Activated CD8-positive, alpha-beta T cell treated with anti-CD3 and anti-CD28 coated beads, Interleukin-2, amount 10 ng/mL, durations not matched to agents 7 days and 5 days (primary cell): ENCODE measurements around the gene TAAR2. TPM values are rescaled to one million over a fixed set of nuclear protein-coding genes. Genes with fewer than 3 reads are reported as not detected.
A peak's percentile ranks its signal among the peaks of the same experiment; 100 is the strongest.
"Not testable (repeated sequence)": the region's sequence is repeated elsewhere in the genome, so short reads cannot be mapped to it uniquely, and the experiment has no call there.

ENCODE experiments used
- ATAC-seq: fragments of 150-1000 bp; cut with Tn5 transposase; one replicate; pipeline ENCODE4 v1.10.0; 2021; ENCODE audit warnings: moderate library complexity
- CTCF ChIA-PET: fragments of 350-600 bp; sonication (Branson Sonifier 250); formaldehyde crosslinking; loops from one replicate; lab custom pipeline; 2021; ENCODE audit warnings: antibody characterized with exemption; lab: Charles Lee
- POLR2A ChIA-PET: fragments of 350-600 bp; sonication (Branson Sonifier 250); formaldehyde crosslinking; loops from one replicate; lab custom pipeline; 2021; ENCODE audit warnings: antibody characterized with exemption; lab: Charles Lee
- DNase-seq: peaks from one replicate; pipeline ENCODE4 v3.0.0-alpha.2; 2020
- H3K27ac Mint-ChIP-seq: one replicate; pipeline ENCODE4 v1.8.0; 2021; ENCODE audit warnings: mild to moderate bottlenecking, mixed read lengths
- H3K27me3 Mint-ChIP-seq: one replicate; pipeline ENCODE4 v1.8.0; 2021; ENCODE audit warnings: low read depth, mixed read lengths
- H3K36me3 Mint-ChIP-seq: one replicate; pipeline ENCODE4 v1.8.0; 2021; ENCODE audit warnings: low read depth, mixed read lengths
- H3K4me1 Mint-ChIP-seq: one replicate; pipeline ENCODE4 v1.8.0; 2021; ENCODE audit warnings: low read depth, mixed read lengths
- H3K4me3 Mint-ChIP-seq: one replicate; pipeline ENCODE4 v1.8.0; 2021; ENCODE audit warnings: mild to moderate bottlenecking, mixed read lengths
- H3K9me3 Mint-ChIP-seq: one replicate; pipeline ENCODE4 v1.8.0; 2022; ENCODE audit warnings: mixed read lengths; ENCODE audit not compliant: insufficient read depth
- total RNA-seq, 2 experiments: library from RNA; stranded (reverse); gene quantifications; one replicate each; pipeline ENCODE4 v1.2.3, GENCODE V29; 2021

Gene TAAR2
- total RNA-seq, 2 experiments from 2014 or later = not detected

DNA sequence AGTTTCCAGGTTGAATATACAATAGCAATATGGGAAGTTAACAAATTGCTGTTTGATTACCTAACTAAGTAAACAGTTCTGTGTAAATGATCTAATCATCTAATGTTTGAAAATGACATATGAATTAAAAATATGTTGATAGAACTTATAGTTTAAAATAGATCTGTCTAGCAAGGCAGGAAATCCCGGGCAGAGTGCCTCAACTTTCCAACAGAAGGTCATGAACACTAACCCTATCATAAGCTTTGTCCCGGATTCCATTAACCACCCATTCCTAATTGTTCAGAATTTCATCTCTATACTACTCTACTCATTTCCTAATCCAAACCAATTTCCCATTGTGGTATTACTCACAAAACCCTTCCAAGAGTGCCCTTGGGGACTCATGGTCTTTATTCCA is 24.8 kb upstream of the TAAR2 start:
- peaks cover 6% of the 10 kb centered on the region for H3K4me1 Mint-ChIP-seq
- ChIA-PET POLR2A (no interaction called here), CTCF (interaction anchor here (0.7 to 1.0 kb wide), 4 partner anchors 18 to 369 kb away, joined by 3 to 4 read pairs (median 3); partner anchors contain the start of gene SLC18B1)
- no peaks in the 10 kb centered on the region for H3K36me3 Mint-ChIP-seq
- DNase-seq (no peak), ATAC-seq (no peak)
- H3K4me3 Mint-ChIP-seq = no peak overlapping the region
- peaks cover 12% of the 10 kb centered on the region for H3K27me3 Mint-ChIP-seq
- no peaks in the 10 kb centered on the region for H3K9me3 Mint-ChIP-seq
- H3K27ac Mint-ChIP-seq = no peak overlapping the region

DNA sequence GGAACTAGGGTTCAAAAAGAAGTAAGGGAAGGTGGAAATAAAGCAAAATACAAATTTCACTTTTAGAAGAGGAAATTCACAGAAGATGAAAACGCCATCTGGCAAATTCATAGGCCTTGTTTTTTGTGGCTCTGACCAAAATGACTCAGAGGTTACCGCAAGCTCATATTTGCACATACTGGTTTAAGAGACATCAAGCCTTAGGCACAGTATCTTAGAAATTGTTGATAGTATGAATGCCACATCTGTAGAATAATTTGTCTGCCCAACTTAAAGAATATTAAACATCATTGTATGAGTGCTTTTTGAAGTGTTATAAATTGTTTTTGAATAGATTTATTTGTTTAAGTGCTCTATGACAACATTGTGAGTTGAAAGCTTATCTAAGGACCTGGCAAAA is 24.3 kb upstream of the TAAR2 start:
- no peaks in the 10 kb centered on the region for H3K9me3 Mint-ChIP-seq
- DNase-seq = peak; percentile 54
- POLR2A ChIA-PET = no interaction called here
- no peaks in the 10 kb centered on the region for H3K36me3 Mint-ChIP-seq
- H3K4me1 Mint-ChIP-seq = peaks cover 6% of the 10 kb centered on the region
- CTCF ChIA-PET = interaction anchor here (0.7 to 1.0 kb wide), 4 partner anchors 18 to 368 kb away, joined by 3 to 4 read pairs (median 3); partner anchors contain the start of gene SLC18B1
- peak overlapping the region; percentile 7 for H3K27ac Mint-ChIP-seq
- no peak overlapping the region for H3K4me3 Mint-ChIP-seq
- peaks cover 10% of the 10 kb centered on the region for H3K27me3 Mint-ChIP-seq
- ATAC-seq = peak; percentile 81

DNA sequence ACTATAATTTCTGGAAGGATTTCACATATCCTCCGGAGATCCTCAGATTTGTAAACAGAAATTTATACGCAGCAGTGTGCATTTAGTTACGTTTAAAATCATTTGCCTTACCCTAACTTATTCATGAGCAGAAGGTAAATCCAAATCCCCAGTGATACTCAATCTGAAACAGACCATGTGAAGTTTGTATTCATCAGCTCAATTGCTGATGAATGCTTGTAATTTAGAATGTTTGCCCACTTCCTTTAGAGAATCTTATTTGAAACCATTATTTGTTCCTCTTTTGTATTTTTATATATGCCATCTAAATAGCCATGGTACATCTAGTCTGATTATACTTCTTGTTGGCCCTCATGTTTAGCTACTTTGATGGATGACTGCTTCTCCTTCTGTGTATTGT is 19.5 kb upstream of the TAAR2 start:
- ATAC-seq = no peak

DNA sequence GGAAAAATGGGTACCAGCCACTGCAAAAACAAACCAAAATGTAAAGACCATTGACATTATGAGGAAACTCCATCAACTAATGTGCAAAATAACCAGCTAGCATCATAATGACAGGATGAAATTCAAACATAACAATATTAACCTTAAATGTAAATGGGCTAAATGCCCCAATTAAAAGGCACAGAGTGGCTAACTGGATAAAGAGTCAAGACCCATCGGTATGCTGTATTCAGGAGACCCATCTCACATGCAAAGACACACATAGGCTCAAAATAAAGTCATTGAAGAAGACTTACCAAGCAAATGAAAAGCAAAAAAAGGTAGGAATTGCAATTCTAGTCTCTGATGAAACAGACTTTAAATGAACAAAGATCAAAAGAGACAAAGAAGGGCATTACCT is 13.1 kb upstream of the TAAR2 start:
- POLR2A ChIA-PET, DNase-seq, H3K4me3 Mint-ChIP-seq, CTCF ChIA-PET, H3K27ac Mint-ChIP-seq, H3K4me1 Mint-ChIP-seq, H3K9me3 Mint-ChIP-seq, H3K36me3 Mint-ChIP-seq, ATAC-seq: not testable (repeated sequence)
- H3K27me3 Mint-ChIP-seq = peaks cover 40% of the 10 kb centered on the region

More for the DNA sequence above, 19.5 kb upstream of the TAAR2 start:
- Mint-ChIP-seq H3K27me3 (peaks cover 21% of the 10 kb centered on the region), H3K4me1 (peaks cover 11% of the 10 kb centered on the region), H3K9me3 (no peaks in the 10 kb centered on the region), H3K4me3 (no peak overlapping the region), H3K36me3 (no peaks in the 10 kb centered on the region), H3K27ac (no peak overlapping the region)
- no peak for DNase-seq
- ChIA-PET CTCF (no interaction called here), POLR2A (interaction anchor here (0.6 kb wide), 1 partner anchor 174 kb away, joined by 3 read pairs; no protein-coding TSS in a partner anchor)

DNA sequence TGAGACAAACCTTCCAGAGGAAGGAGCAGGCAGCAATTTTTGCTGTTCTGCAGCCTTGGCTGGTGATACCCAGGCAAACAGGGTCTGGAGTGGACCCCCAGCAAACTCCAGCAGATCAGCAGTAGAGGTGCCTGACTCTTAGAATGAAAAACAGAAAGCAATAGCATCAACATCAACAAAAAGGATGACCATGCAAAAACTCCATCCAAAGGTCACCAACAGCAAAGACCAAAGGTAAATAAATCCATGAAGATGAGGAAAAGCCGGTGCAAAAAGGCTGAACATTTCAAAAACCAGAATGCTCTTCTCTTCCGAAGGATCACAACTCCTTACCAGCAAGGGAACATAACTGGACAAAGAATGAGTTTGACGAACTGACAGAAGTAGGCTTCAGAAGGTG is 11.8 kb upstream of the TAAR2 start:
- H3K36me3 Mint-ChIP-seq, H3K4me3 Mint-ChIP-seq, H3K9me3 Mint-ChIP-seq, ATAC-seq, CTCF ChIA-PET, H3K4me1 Mint-ChIP-seq, DNase-seq, H3K27ac Mint-ChIP-seq, POLR2A ChIA-PET: not testable (repeated sequence)
- H3K27me3 Mint-ChIP-seq = peaks cover 36% of the 10 kb centered on the region

DNA sequence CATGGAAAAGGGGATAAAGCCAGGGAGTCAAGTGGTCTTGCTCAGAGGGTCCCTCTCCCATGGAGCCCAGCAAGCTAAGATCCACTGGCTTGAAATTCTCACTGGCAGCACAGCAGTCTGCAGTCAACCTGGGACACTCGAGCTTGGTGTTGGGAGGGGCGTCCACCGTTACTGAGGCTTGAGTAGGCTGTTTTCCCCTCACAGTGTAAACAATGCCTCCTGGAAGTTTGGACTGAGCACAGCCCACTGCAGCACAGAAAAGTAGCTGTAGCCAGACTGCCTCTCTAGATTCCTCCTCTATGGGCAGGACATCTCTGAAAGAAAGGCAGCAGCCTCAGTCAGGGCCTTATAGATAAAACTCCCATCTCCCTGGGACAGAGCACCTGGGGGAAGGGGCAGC is 11.2 kb upstream of the TAAR2 start:
- not testable (repeated sequence) for H3K27ac Mint-ChIP-seq, DNase-seq
- H3K27me3 Mint-ChIP-seq = peaks cover 34% of the 10 kb centered on the region

DNA sequence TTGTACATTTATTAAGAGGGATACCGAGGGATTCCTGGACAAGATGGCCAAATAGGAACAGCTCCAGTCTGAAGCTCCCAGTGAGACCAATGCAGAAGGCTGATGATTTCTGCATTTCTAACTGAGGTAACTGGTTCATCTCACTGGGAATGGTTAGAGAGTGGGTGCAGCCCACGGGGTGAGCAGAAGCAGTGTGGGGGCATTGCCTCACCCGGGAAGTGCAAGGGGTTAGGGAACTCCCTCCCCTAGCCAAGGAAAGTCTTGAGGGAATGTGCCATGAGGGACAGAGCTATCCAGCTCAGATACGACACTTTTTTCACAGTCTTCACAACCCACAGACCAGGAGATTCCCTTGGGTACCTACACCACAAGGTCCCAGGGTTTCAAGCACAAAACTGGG is 10.7 kb upstream of the TAAR2 start:
- H3K4me3 Mint-ChIP-seq = no peak overlapping the region
- H3K4me1 Mint-ChIP-seq = peaks cover 6% of the 10 kb centered on the region
- no peaks in the 10 kb centered on the region for H3K9me3 Mint-ChIP-seq
- CTCF ChIA-PET = no interaction called here
- H3K27me3 Mint-ChIP-seq = peaks cover 31% of the 10 kb centered on the region
- ATAC-seq (no peak), DNase-seq (no peak)
- no peaks in the 10 kb centered on the region for H3K36me3 Mint-ChIP-seq
- POLR2A ChIA-PET = no interaction called here
- no peak overlapping the region for H3K27ac Mint-ChIP-seq

More for the DNA sequence above, 11.2 kb upstream of the TAAR2 start:
- H3K36me3 Mint-ChIP-seq, POLR2A ChIA-PET, ATAC-seq, H3K4me1 Mint-ChIP-seq, CTCF ChIA-PET, H3K4me3 Mint-ChIP-seq, H3K9me3 Mint-ChIP-seq: not testable (repeated sequence)

DNA sequence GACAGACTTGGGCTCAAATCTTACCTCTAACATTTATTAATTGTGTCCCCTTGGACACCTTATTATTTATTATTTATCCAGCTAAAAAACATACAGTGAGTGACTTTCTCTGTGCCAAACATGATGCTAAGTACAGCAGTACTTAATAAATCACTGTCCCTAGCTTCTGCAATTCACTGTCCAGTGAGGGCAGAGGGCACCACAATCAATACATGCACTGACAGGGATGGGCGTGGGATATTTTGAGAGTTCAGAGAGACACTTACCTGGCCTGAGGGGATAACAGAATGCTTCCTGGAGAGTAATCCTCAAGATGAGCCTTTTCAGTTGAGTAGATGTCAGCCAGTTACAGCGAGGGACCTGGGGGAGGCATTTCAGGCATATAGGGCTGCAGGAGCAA is 9.3 kb upstream of the TAAR2 start:
- CTCF ChIA-PET = no interaction called here
- no peak for DNase-seq
- Mint-ChIP-seq H3K4me1 (no peaks in the 10 kb centered on the region), H3K9me3 (no peaks in the 10 kb centered on the region), H3K27me3 (peaks cover 33% of the 10 kb centered on the region), H3K27ac (no peak overlapping the region), H3K4me3 (no peak overlapping the region), H3K36me3 (no peaks in the 10 kb centered on the region)
- no peak for ATAC-seq
- POLR2A ChIA-PET = no interaction called here

DNA sequence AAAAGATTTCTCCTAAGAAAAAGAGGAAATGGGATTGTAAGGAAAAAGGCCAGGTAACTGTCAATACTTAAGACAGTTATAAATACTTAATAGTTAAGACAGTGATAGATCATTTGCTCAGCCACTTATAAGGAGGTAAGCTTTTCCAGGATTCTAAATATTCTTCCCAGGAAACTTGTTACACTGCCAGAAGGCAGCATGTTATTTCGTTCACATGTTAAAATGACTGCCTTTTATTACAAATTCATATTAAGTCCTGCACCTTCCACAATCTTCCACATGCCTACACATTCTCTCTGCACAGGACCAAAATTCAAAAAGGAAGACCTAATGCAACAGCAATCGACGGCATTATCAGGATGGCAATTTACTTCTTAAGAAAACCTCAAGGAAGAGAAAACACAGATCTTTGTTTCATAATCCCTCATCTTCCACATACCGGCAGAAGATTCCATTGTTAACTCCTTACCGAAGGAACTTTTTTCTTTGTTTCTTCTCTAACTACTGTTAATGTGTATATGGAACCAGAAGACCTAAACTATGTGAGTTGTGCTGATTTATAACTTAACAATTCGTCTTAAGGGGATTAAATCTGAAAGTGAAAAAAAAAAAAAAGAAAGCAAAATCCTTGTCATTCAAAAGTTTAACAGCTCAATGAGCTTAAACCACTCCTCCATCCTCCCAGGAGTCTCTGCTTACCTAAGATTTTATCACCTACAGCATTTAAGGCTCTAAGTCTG is 799 bp downstream of the TAAR2 start:
- H3K36me3 Mint-ChIP-seq = no peaks in the 10 kb centered on the region
- ChIA-PET POLR2A (no interaction called here), CTCF (no interaction called here)
- no peak overlapping the region for H3K27ac Mint-ChIP-seq
- H3K9me3 Mint-ChIP-seq = no peaks in the 10 kb centered on the region
- DNase-seq (no peak), ATAC-seq (no peak)
- no peak overlapping the region for H3K4me3 Mint-ChIP-seq
- peaks cover 13% of the 10 kb centered on the region for H3K27me3 Mint-ChIP-seq
- no peaks in the 10 kb centered on the region for H3K4me1 Mint-ChIP-seq

DNA sequence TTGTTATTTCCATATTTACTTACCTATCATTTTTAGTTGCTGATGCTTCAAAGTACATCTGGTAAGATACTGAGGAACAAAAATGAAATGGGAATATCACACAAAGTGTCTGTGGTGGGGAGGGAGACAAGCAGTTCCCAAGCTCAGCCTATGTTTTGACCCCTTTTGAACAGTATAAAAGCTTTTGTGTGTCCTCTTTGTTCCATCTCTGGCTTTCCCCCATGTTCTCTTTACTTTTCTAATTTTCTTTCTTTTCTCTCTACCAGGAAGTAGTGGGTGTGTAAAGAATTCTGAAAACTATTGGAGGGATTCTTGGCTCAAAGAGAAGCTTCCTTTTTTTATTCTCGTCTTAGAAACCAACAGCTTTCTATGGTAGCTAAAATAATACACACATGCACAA is 7.4 kb downstream of the TAAR2 start:
- Mint-ChIP-seq H3K36me3 (no peaks in the 10 kb centered on the region), H3K27ac (no peak overlapping the region), H3K27me3 (peaks cover 13% of the 10 kb centered on the region), H3K9me3 (no peaks in the 10 kb centered on the region), H3K4me3 (no peak overlapping the region), H3K4me1 (no peaks in the 10 kb centered on the region)
- ChIA-PET POLR2A (no interaction called here), CTCF (no interaction called here)
- ATAC-seq (no peak), DNase-seq (no peak)

DNA sequence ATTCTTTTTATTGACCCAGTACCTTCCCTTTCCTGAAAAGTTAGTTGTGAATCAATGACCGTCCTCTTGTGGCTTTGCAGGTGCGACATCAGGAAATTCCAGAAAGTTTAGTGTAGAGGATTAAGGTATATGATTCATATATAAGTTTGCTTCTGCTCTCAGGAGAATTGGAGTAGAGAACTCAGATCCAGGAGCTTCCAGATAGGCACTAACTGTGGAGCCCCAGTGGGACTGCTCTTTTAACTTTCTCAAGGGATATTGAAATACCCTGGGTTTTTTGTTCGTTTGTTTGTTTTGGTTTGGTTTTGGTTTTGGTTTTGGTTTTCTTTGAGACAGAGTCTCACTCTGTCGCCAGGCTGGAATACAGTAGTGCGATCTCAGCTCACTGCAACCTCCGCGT is 9.5 kb downstream of the TAAR2 start:
- ATAC-seq = no peak
- ChIA-PET CTCF (no interaction called here), POLR2A (no interaction called here)
- no peaks in the 10 kb centered on the region for H3K9me3 Mint-ChIP-seq
- peaks cover 10% of the 10 kb centered on the region for H3K27me3 Mint-ChIP-seq
- no peaks in the 10 kb centered on the region for H3K36me3 Mint-ChIP-seq
- no peak overlapping the region for H3K27ac Mint-ChIP-seq
- no peaks in the 10 kb centered on the region for H3K4me1 Mint-ChIP-seq
- peak overlapping the region; percentile 55 for H3K4me3 Mint-ChIP-seq
- DNase-seq = no peak

DNA sequence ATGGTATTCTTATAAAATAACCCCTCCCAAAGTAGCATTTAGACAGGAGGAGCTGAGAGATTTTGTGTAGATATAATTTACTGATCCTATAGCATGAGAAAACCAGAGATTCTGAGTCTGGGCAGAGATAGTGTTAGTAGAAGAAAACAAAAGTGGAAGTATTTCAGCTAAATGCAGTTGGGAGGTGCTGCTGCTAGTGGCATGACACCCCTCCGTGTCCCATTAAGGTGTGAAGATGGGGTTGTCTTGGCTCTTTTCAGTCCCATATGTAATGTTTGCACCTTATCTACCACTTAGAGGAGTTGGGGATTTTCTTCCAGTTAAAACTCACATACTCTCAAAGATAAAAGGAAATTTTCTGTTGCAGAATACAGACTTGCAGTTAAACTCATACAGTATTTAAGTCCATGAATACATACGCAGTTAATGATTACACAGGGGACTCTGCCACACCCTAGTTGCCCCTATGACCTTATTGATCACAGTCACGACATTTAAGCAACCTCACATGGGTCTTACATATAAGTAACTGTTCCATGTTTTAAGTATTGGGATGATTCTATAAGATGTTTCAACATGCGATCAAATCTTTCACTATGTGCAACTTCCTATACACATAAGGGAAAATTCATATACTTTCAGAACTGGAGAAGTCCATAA is 11.5 kb downstream of the TAAR2 start:
- no peaks in the 10 kb centered on the region for H3K4me1 Mint-ChIP-seq
- ChIA-PET POLR2A (no interaction called here), CTCF (no interaction called here)
- ATAC-seq (no peak), DNase-seq (no peak)
- H3K4me3 Mint-ChIP-seq = no peak overlapping the region
- peaks cover 8% of the 10 kb centered on the region for H3K27me3 Mint-ChIP-seq
- H3K27ac Mint-ChIP-seq = no peak overlapping the region
- no peaks in the 10 kb centered on the region for H3K36me3 Mint-ChIP-seq
- H3K9me3 Mint-ChIP-seq = no peaks in the 10 kb centered on the region
